Mesodermal cell (in vitro differentiated cells): ENCODE data around the gene SUPT4H1. TPM values are rescaled to one million over a fixed set of nuclear protein-coding genes. Genes with fewer than 3 reads are reported as not detected.
"Not testable (repeated sequence)": the region's sequence is repeated elsewhere in the genome, so short reads cannot be mapped to it uniquely, and the experiment has no call there.

ENCODE experiments used
- H3K27ac ChIP-seq: 2 replicates; pipeline ENCODE4 v1.7.0; 2013; ENCODE audit warnings: mild to moderate bottlenecking, low read depth, low read length, moderate library complexity; ENCODE audit not compliant: severe bottlenecking
- H3K36me3 ChIP-seq: 2 replicates; pipeline ENCODE4 v1.7.1; 2013; ENCODE audit warnings: mild to moderate bottlenecking, low read length, moderate library complexity; ENCODE audit not compliant: control insufficient read depth, insufficient read depth
- H3K4me1 ChIP-seq: one replicate; pipeline ENCODE4 v1.7.1; 2013; ENCODE audit warnings: mild to moderate bottlenecking, low read length; ENCODE audit not compliant: insufficient read depth, control insufficient read depth, poor library complexity, severe bottlenecking
- H3K4me3 ChIP-seq: 2 replicates; pipeline ENCODE4 v1.7.0; 2013; ENCODE audit warnings: low read length, control low read depth, mild to moderate bottlenecking; ENCODE audit not compliant: insufficient read depth, poor library complexity, severe bottlenecking; ENCODE audit errors: extremely low read depth
- H3K9me3 ChIP-seq: 2 replicates; pipeline ENCODE4 v1.7.1; 2013; ENCODE audit warnings: mild to moderate bottlenecking, low read length, moderate library complexity; ENCODE audit not compliant: control insufficient read depth
- WGBS, 2 experiments: methylation state at CpG; one replicate each; pipeline ENCODE4 v1.1.5; 2013; ENCODE audit warnings: missing lambda C conversion rate in 2 of 2; ENCODE audit not compliant: insufficient coverage in 2 of 2; 5-methylcytosine and 5-hydroxymethylcytosine counted together
- polyA plus RNA-seq, 2 experiments: library from polyadenylated mRNA; stranded (reverse); fragments of 50-300 nt; gene quantifications; one replicate each; pipeline ENCODE4 v1.2.3, GENCODE V29; 2013

SUPT4H1 gene
- polyA plus RNA-seq (2013, experiment 1 of 2), result 107 TPM
- polyA plus RNA-seq (2013, experiment 2 of 2), result 91.4 TPM

DNA sequence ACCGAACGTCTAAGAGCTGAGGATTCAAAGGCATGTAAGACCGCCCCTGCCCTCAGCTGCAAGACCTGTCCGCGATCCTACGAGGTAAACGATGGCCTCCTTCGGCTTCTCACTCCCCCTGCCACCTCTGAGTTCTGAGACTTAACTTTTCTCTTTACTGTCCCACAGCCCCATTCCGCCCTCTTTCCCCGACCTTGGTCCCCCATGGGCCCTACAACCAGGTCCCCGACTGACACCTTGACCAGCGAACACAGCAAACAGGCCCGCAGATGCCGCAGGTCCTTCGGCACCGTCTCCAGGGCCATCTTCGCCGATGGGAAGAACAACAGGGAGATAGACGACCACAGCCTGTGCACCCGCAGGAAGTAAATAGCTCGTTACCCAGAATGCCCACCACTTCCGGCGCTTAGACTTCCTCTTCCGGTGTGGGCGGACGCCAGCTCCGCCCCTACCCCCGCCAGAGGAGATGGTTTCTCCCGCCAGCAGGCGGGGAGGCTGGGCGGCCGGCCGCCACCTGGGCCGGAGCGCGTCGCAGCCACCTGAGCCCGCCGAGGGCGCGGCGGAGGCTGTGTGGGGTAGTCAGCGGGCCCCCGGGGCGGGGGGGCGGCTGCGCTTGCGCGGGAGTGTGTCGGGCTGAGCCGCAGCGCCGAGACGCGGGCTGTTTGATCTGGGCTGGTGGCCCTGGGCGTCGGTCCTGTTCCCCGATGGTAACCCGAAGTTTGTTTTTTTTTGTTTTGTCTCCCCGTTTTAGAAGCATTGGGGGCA lies at the start of gene SUPT4H1:
Gene SUPT4H1 (minus strand): TSS at position 371 of the 765 bp plus-strand sequence. CDS start 66 bp downstream, at position 305.
- peaks cover 44% of the 10 kb centered on the region for H3K36me3 ChIP-seq
- 0 to 1% methylated on average over 41 to 49 of the region's 60 CpGs for WGBS, 2 experiments

DNA sequence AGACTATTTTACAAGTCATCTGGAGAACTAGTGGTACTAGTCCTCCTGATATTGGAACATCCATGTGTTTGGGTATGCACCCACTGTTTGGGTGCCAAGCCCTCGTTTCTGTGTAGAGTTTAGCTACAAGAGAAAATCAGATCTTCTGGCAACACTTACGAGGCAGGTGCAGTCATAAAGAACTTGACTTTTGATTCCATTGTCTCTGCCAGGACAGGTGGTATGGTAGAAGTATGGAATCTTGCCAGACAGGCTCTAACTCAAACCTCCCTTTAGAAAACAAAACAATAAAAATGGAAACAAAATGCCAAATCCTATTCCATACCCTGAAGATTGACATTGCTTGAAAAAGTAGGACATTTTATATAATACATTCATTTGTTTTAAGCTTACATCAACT lies 49.3 kb upstream of the SUPT4H1 start:
- Histone ChIP-seq H3K27ac (no peak overlapping the region), H3K36me3 (no peaks in the 10 kb centered on the region), H3K4me3 (no peak overlapping the region), H3K9me3 (no peaks in the 10 kb centered on the region), H3K4me1 (peaks cover 23% of the 10 kb centered on the region)
- WGBS, 2 experiments, result 86 to 100% methylated on average over 1 to 2 of the region's 2 CpGs

More for the DNA sequence above, at the start of gene SUPT4H1:
- Histone ChIP-seq H3K4me3 (peak within 1 kb of the TSS; percentile 99), H3K4me1 (peaks cover 22% of the 10 kb centered on the region), H3K9me3 (no peaks in the 10 kb centered on the region), H3K27ac (peak within 1 kb of the TSS; percentile 92)

DNA sequence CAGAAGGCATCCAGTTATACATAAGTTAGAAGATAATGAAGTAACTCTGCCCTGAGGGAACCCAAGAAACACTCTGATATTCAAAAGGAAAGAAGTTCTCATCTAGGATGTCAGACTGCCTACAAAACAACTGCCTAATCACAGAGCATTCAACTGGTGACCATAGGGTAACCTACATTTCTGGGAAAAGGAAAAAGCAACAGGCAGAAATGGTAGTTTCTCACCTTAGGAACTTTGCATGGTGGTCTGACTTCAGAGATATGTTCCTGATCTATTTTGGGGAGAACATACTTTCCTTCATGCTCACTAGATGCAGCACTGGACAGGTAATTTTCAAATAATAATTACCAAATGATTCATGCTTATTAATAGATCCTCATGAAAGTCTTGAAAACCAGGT lies 48.8 kb upstream of the SUPT4H1 start:
- Histone ChIP-seq H3K9me3 (no peaks in the 10 kb centered on the region), H3K36me3 (no peaks in the 10 kb centered on the region), H3K4me1 (peaks cover 23% of the 10 kb centered on the region), H3K4me3 (no peak overlapping the region), H3K27ac (no peak overlapping the region)

- Histone ChIP-seq H3K36me3 (no peaks in the 10 kb centered on the region), H3K9me3 (no peaks in the 10 kb centered on the region), H3K27ac (no peak overlapping the region), H3K4me3 (no peak overlapping the region), H3K4me1 (peaks cover 23% of the 10 kb centered on the region)
- WGBS, 2 experiments, result 100% methylated on average over 1 to 2 of the region's 3 CpGs
Observed at GRCh38 chr17:58399974-58400373, 48.0 kb upstream of the SUPT4H1 start.

DNA sequence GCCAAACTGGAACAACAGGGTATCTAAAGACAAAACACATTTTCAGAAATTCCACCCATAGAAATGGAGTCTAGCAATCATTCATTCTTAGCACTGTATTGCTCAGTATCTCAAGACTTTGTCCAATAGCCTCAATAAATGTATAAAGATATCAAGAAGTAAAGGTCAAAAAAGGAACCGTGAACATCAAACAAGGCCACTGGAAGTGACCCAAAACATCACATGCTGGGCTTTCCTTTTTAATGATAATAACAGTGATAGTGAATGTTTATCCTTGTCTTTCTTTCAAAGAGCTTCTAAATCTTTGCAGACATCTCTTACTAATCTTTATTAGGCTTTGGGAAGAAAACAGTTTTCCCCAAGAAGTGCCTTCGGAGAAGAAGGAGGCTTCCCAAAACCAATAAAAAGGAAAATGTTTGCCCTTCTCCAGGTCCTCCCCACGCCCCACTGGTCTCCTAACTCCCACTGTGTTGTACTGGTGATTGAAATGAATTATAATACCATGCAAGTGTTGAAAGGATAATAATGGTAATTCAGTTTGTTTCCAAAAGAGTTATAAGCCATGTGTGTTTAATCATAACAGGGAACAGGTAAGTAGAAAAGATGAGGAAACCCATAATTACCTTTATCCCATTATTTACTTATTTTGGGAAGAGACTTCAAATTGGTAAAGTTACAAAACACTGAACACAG lies 46.7 kb upstream of the SUPT4H1 start:
- Histone ChIP-seq H3K4me3 (no peak overlapping the region), H3K27ac (no peak overlapping the region), H3K9me3 (no peaks in the 10 kb centered on the region), H3K4me1 (peaks cover 21% of the 10 kb centered on the region), H3K36me3 (no peaks in the 10 kb centered on the region)
- 17% methylated on average over 1 of the region's 3 CpGs; no CpG with 5 or more reads in 1 of the 2 experiments for WGBS, 2 experiments

- H3K36me3 ChIP-seq, H3K9me3 ChIP-seq, H3K4me3 ChIP-seq, H3K4me1 ChIP-seq, H3K27ac ChIP-seq: not testable (repeated sequence)
- WGBS, 2 experiments, result 91 to 96% methylated on average over 3 to 4 of the region's 5 CpGs
Observed at GRCh38 chr17:58397421-58397820, 45.4 kb upstream of the SUPT4H1 start.

GRCh38 chr17:58396173-58396572 lies 44.2 kb upstream of the SUPT4H1 start:
- no peaks in the 10 kb centered on the region for H3K9me3 ChIP-seq
- no peaks in the 10 kb centered on the region for H3K36me3 ChIP-seq
- WGBS, 2 experiments, result 90% methylated on average over 2 of the region's 4 CpGs; no CpG with 5 or more reads in 1 of the 2 experiments
- no peak overlapping the region for H3K4me3 ChIP-seq
- H3K4me1 ChIP-seq, result peaks cover 1% of the 10 kb centered on the region
- no peak overlapping the region for H3K27ac ChIP-seq

DNA sequence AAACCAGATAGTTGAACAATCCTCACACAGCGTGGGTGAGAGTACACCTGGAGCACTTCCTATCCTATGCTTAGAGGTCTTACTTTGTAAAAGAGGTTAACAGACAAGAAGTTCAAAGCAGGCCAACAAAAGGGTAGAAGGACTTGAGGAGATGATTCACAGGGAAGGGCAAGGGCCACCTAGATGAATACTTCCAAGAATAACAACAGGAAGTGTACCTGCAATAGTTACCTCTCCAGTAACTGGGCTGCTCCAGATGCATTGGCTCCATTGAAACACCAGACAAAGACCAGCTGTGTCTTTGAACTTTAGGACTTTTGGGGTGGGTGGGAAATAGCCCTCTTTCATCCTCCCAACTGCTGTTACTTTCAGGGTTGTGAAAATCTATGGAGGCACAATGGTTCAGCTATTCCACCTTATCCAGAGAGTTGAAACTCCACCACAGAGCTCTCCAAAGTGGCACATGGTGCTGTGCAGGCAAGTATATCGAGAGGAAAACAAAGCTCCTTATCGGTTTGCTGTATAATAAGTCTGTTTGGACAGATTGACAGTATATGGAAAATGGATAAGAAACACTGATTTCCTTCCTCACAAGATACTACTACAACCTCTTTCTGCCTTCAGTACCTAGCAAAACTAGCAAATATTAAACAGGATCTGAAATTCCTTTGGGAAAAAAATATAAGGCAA lies 42.7 kb upstream of the SUPT4H1 start:
- 80% methylated on average over 1 of the region's 3 CpGs; no CpG with 5 or more reads in 1 of the 2 experiments for WGBS, 2 experiments
- Histone ChIP-seq H3K4me3 (no peak overlapping the region), H3K4me1 (peaks cover 3% of the 10 kb centered on the region), H3K27ac (no peak overlapping the region), H3K36me3 (no peaks in the 10 kb centered on the region), H3K9me3 (no peaks in the 10 kb centered on the region)

- H3K36me3 ChIP-seq, result no peaks in the 10 kb centered on the region
- 86 to 88% methylated on average over 8 to 9 of the region's 10 CpGs for WGBS, 2 experiments
- H3K4me1 ChIP-seq, result peaks cover 14% of the 10 kb centered on the region
- no peak overlapping the region for H3K27ac ChIP-seq
- H3K4me3 ChIP-seq, result no peak overlapping the region
- no peaks in the 10 kb centered on the region for H3K9me3 ChIP-seq
Observed at GRCh38 chr17:58391302-58391984, 39.4 kb upstream of the SUPT4H1 start.

GRCh38 chr17:58390884-58391283 lies 38.9 kb upstream of the SUPT4H1 start:
- 100% methylated on average over 1 of the region's 2 CpGs for WGBS, 2 experiments
- H3K36me3 ChIP-seq, result no peaks in the 10 kb centered on the region
- H3K4me3 ChIP-seq, result no peak overlapping the region
- peaks cover 14% of the 10 kb centered on the region for H3K4me1 ChIP-seq
- H3K9me3 ChIP-seq, result no peaks in the 10 kb centered on the region
- no peak overlapping the region for H3K27ac ChIP-seq
